Endothelial cell of umbilical vein (primary cell): ENCODE data around the gene TSPAN9. TPM values are rescaled to one million over a fixed set of nuclear protein-coding genes. Genes with fewer than 3 reads are reported as not detected.
A peak's percentile ranks its signal among the peaks of the same experiment; 100 is the strongest.

Experiments used
- BruUV-seq: library from RNA; stranded (reverse); fragments of 400-500 nt; replicated peaks from 2 replicates; lab custom pipeline; 2021; lab: Mats Ljungman, UMichigan
- CTCF ChIA-PET: fragments of 300-600, 350-600 bp; sonication (Branson Sonifier 250); formaldehyde crosslinking; loops from one replicate; lab custom pipeline; 2021; ENCODE audit warnings: antibody characterized with exemption, inconsistent platforms; lab: Charles Lee
- POLR2A ChIA-PET: fragments of 300-600, 350-600 bp; sonication (Branson Sonifier 250); formaldehyde crosslinking; loops from one replicate; lab custom pipeline; 2021; ENCODE audit warnings: antibody characterized with exemption, inconsistent platforms; lab: Charles Lee
- DNase-seq: peaks from one replicate; pipeline ENCODE4 v3.0.0-alpha.2; 2011; ENCODE audit warnings: low read depth, low spot score
- FAIRE-seq: peaks from 2 replicates; lab custom pipeline; 2011; peaks lifted over from hg19 to GRCh38; lab: Jason Lieb, UNC
- H2AFZ ChIP-seq: 2 replicates; pipeline ENCODE4 v1.6.0; 2012; ENCODE audit warnings: low read depth, low read length, control low read depth, inconsistent platforms
- H3K27ac ChIP-seq: 2 replicates; pipeline ENCODE4 v1.5.1; 2011; ENCODE audit warnings: low read depth, mild to moderate bottlenecking, control low read depth, low read length, moderate library complexity; ENCODE audit not compliant: insufficient read depth
- H3K27me3 ChIP-seq, 2 experiments: 2 replicates each; pipeline versions ENCODE4 v1.6.0 to v1.6.1; 2011; ENCODE audit warnings: low read length in 2 of 2, mixed read lengths in 1 of 2; ENCODE audit not compliant: control insufficient read depth in 2 of 2, insufficient read depth in 2 of 2
- H3K36me3 ChIP-seq, 2 experiments: 2 replicates in 1 of 2; 3 replicates in 1 of 2; pipeline ENCODE4 v1.5.1; 2011; ENCODE audit warnings: low read length in 2 of 2, mild to moderate bottlenecking in 1 of 2, moderate library complexity in 1 of 2; ENCODE audit not compliant: control insufficient read depth in 2 of 2, insufficient read depth in 2 of 2; ENCODE audit errors: extremely low read depth in 1 of 2
- H3K4me1 ChIP-seq: 3 replicates; pipeline ENCODE4 v1.5.1; 2011; ENCODE audit warnings: mild to moderate bottlenecking, low read length; ENCODE audit not compliant: control insufficient read depth, insufficient read depth; ENCODE audit errors: extremely low read depth
- H3K4me2 ChIP-seq: 2 replicates; pipeline ENCODE4 v1.6.1; 2011; ENCODE audit warnings: low read length, control low read depth, mixed read lengths; ENCODE audit not compliant: insufficient read depth
- H3K4me3 ChIP-seq, 3 experiments: fragments of 200-600 bp in 1 of 3; sonication (generic), shearing (Covaris generic) in 1 of 3; replicated peaks in 1 of 3; 2 replicates each; pipeline ENCODE4 v1.5.1; 2011 to 2016; ENCODE audit warnings: control low read depth in 3 of 3, low read length in 3 of 3, mild to moderate bottlenecking in 2 of 3, inconsistent platforms in 1 of 3, low read depth in 1 of 3, moderate library complexity in 1 of 3; ENCODE audit not compliant: insufficient read depth in 1 of 3
- H3K79me2 ChIP-seq: 2 replicates; pipeline ENCODE4 v1.6.0; 2012; ENCODE audit warnings: low read length, inconsistent platforms; ENCODE audit not compliant: control insufficient read depth, insufficient read depth
- H3K9ac ChIP-seq: replicated peaks from 2 replicates; pipeline ENCODE3; 2011; ENCODE audit warnings: low read length, control low read depth; ENCODE audit not compliant: insufficient read depth; ENCODE audit errors: extremely low read depth
- H3K9me1 ChIP-seq: replicated peaks from 3 replicates; pipeline ENCODE4 v1.6.0; 2011; ENCODE audit warnings: mild to moderate bottlenecking, low read length; ENCODE audit not compliant: control insufficient read depth, insufficient read depth; ENCODE audit errors: extremely low read depth
- H3K9me3 ChIP-seq: replicated peaks from 2 replicates; pipeline ENCODE4 v1.5.1; 2012; ENCODE audit warnings: low read length, inconsistent platforms; ENCODE audit not compliant: control insufficient read depth, insufficient read depth
- H4K20me1 ChIP-seq: replicated peaks from 2 replicates; pipeline ENCODE3; 2011; ENCODE audit warnings: mild to moderate bottlenecking, low read length; ENCODE audit not compliant: control insufficient read depth, insufficient read depth; ENCODE audit errors: extremely low read depth
- CTCF ChIP-seq, 2 donors: IDR thresholded peaks; 1 replicate in 1 of 2; 2 replicates in 1 of 2; pipeline ENCODE4 v1.5.1; 2011; ENCODE audit warnings: low read length in 2 of 2, mild to moderate bottlenecking in 2 of 2, moderate library complexity in 2 of 2, control low read depth in 1 of 2, inconsistent platforms in 1 of 2, low read depth in 1 of 2; ENCODE audit not compliant: insufficient read depth in 1 of 2; ENCODE audit errors: extremely low read depth in 1 of 2
- EZH2 ChIP-seq: IDR thresholded peaks from 2 replicates; pipeline ENCODE4 v1.6.1; 2012; ENCODE audit warnings: borderline replicate concordance, low read depth, mild to moderate bottlenecking, moderate library complexity, low read length, inconsistent platforms; ENCODE audit not compliant: severe bottlenecking
- FOS ChIP-seq: IDR thresholded peaks from 2 replicates; pipeline ENCODE4 v1.6.1; 2011; ENCODE audit warnings: mild to moderate bottlenecking, low read length, moderate library complexity, borderline replicate concordance; ENCODE audit not compliant: insufficient read depth
- GATA2 ChIP-seq: IDR thresholded peaks from 2 replicates; pipeline ENCODE4 v1.7.0; 2011; ENCODE audit warnings: low read depth, mild to moderate bottlenecking, moderate library complexity, mixed read lengths, low read length; ENCODE audit not compliant: insufficient read length, insufficient read depth
- JUN ChIP-seq: IDR thresholded peaks from 2 replicates; pipeline ENCODE4 v1.6.1; 2011; ENCODE audit warnings: borderline replicate concordance, low read depth; ENCODE audit not compliant: insufficient read length, insufficient read depth
- MAX ChIP-seq: IDR thresholded peaks from 2 replicates; pipeline ENCODE4 v1.6.1; 2011; ENCODE audit not compliant: insufficient read depth, insufficient read length
- MYC ChIP-seq: IDR thresholded peaks from one replicate; pipeline ENCODE4 v1.6.1; 2011; ENCODE audit warnings: mild to moderate bottlenecking, low read depth, low read length
- POLR2A ChIP-seq: IDR thresholded peaks from 2 replicates; pipeline ENCODE4 v1.6.1; 2012; ENCODE audit warnings: low read depth, mild to moderate bottlenecking, control low read depth, low read length
- POLR2AphosphoS5 ChIP-seq: IDR thresholded peaks from 2 replicates; pipeline ENCODE4 v1.6.1; 2012; ENCODE audit warnings: low read depth, mild to moderate bottlenecking, control low read depth, low read length, moderate library complexity; ENCODE audit not compliant: insufficient read depth
- dilution Hi-C: fragments of 300-500 bp; cut with MboI; formaldehyde crosslinking; loops from one replicate; pipeline ENCODE4 v1.15.0; 2019; ENCODE audit warnings: low sequenced_read_pairs; ENCODE audit not compliant: extremely low pct_ligation_motif_present
- intact Hi-C: fragments of 100-400 bp; cut with micrococcal nuclease; formaldehyde crosslinking; loops from one replicate; pipeline ENCODE4 v1.10.0; 2022
- polyA plus RNA-seq, 4 experiments: library from polyadenylated mRNA; depleted of rRNA in 3 of 4; stranded (reverse) in 3 of 4; unstranded in 1 of 4; fragments of >200 nt; gene quantifications; 2 replicates each; pipeline versions ENCODE4 v1.2.1 to v1.2.3, GENCODE V29; 2011 to 2012; ENCODE audit warnings: missing spikeins in 1 of 4
- total RNA-seq: library from RNA; stranded (reverse); gene quantifications from 2 replicates; pipeline ENCODE4 v1.2.3, GENCODE V29; 2021

Gene TSPAN9
- total and polyA plus RNA-seq, 2 donors (not counting 3 experiments of a cell fraction or from before 2014, with no cell fraction given): 43.3 to 66.8 TPM

- Histone ChIP-seq H3K27me3 (no peaks in the 10 kb centered on the region), H3K9me3 (no peaks in the 10 kb centered on the region), H2AFZ (peak overlapping the region; percentile 67), H3K9ac (peak overlapping the region; percentile 62), H3K4me3 (peak overlapping the region; percentile 60 to 82 (median 80)), H3K27ac (peak overlapping the region; percentile 51), H3K36me3 (no peaks in the 10 kb centered on the region), H3K9me1 (no peaks in the 10 kb centered on the region), H3K4me2 (peak overlapping the region; percentile 97), H3K4me1 (peaks cover 20% of the 10 kb centered on the region), H4K20me1 (no peaks in the 10 kb centered on the region), H3K79me2 (peaks cover 4% of the 10 kb centered on the region)
- no TSS peak for BruUV-seq
- no peak for DNase-seq
- peak; percentile 82 for FAIRE-seq
- dilution Hi-C loops: loop anchor here (10.0 kb wide), 1 partner anchor 197 kb away; no protein-coding TSS in a partner anchor
- ChIA-PET CTCF (interaction anchor here (1.2 to 1.7 kb wide), 9 partner anchors 11 to 222 kb away, joined by 3 to 22 read pairs (median 8); no protein-coding TSS in a partner anchor), POLR2A (interaction anchor here (0.6 to 1.5 kb wide), 3 partner anchors 14 to 46 kb away, joined by 3 to 5 read pairs (median 4); no protein-coding TSS in a partner anchor)
- intact Hi-C loops: loop anchor here (1.0 kb wide), 2 partner anchors 20 to 46 kb away; no protein-coding TSS in a partner anchor
- TF ChIP-seq POLR2AphosphoS5 (no peak), EZH2 (no peak), MAX (no peak), GATA2 (no peak), POLR2A (no peak), JUN (no peak), MYC (no peak), FOS (no peak), CTCF (IDR thresholded peaks at IDR 0.05; ENCODE audit: extremely low read depth in 1 of 2, insufficient read depth in 1 of 2, low read depth in 1 of 2, low read length in 2 of 2) (no peak)
These were observed 448 bp downstream of the TSPAN9 start for GRCh38 chr12:3077572-3078081.
